DND-41 (cell line): ENCODE data around the gene KRT1.

Experiments used
- ATAC-seq: fragments of 200-7000 bp; cut with Tn5 transposase; 3 replicates; pipeline ENCODE4 v1.9.1; 2021; ENCODE audit warnings: low read depth; ENCODE audit not compliant: insufficient read depth
- DNase-seq: peaks from one replicate; pipeline ENCODE4 v3.0.0-alpha.2; 2020
- H2AFZ ChIP-seq: 2 replicates; pipeline ENCODE4 v1.6.0; 2012; ENCODE audit warnings: low read depth, low read length
- H3K27ac ChIP-seq: 2 replicates; pipeline ENCODE4 v1.5.1; 2012; ENCODE audit warnings: low read length, inconsistent platforms
- H3K27me3 ChIP-seq: fragments of 200-600 bp; sonication (generic); 2 replicates; pipeline ENCODE4 v1.6.0; 2012; ENCODE audit warnings: low read length, mild to moderate bottlenecking, inconsistent platforms; ENCODE audit not compliant: insufficient read depth, poor library complexity
- H3K36me3 ChIP-seq: 2 replicates; pipeline ENCODE4 v1.5.1; 2012; ENCODE audit warnings: low read length, inconsistent platforms; ENCODE audit not compliant: insufficient read depth
- H3K4me1 ChIP-seq: 2 replicates; pipeline ENCODE4 v1.5.1; 2012; ENCODE audit warnings: mild to moderate bottlenecking, low read length; ENCODE audit not compliant: insufficient read depth
- H3K4me2 ChIP-seq: 2 replicates; pipeline ENCODE4 v1.6.0; 2012; ENCODE audit warnings: mild to moderate bottlenecking, moderate library complexity, low read length, inconsistent platforms; ENCODE audit not compliant: insufficient read depth
- H3K4me3 ChIP-seq, 2 experiments: fragments of 200-600 bp in 1 of 2; shearing (Covaris generic) in 1 of 2; 2 replicates each; pipeline ENCODE4 v1.5.1; 2012 to 2016; ENCODE audit warnings: inconsistent platforms in 2 of 2, low read length in 2 of 2, mild to moderate bottlenecking in 2 of 2, low read depth in 1 of 2, moderate library complexity in 1 of 2
- H3K79me2 ChIP-seq: 2 replicates; pipeline ENCODE4 v1.6.0; 2012; ENCODE audit warnings: low read length, inconsistent platforms; ENCODE audit not compliant: insufficient read depth
- H3K9ac ChIP-seq: 2 replicates; pipeline ENCODE4 v1.6.0; 2012; ENCODE audit warnings: low read depth, mild to moderate bottlenecking, inconsistent platforms, low read length, moderate library complexity
- H3K9me3 ChIP-seq: 2 replicates; pipeline ENCODE4 v1.5.1; 2012; ENCODE audit warnings: low read length, moderate library complexity, mild to moderate bottlenecking, inconsistent platforms; ENCODE audit not compliant: insufficient read depth, severe bottlenecking
- H4K20me1 ChIP-seq: 2 replicates; pipeline ENCODE4 v1.6.0; 2012; ENCODE audit warnings: low read length; ENCODE audit not compliant: insufficient read depth
- CTCF ChIP-seq: IDR thresholded peaks from 2 replicates; pipeline ENCODE4 v1.5.1; 2012; ENCODE audit warnings: borderline replicate concordance, low read length, moderate library complexity, mild to moderate bottlenecking; ENCODE audit not compliant: poor library complexity, severe bottlenecking; ENCODE audit errors: extremely low read depth
- EZH2 ChIP-seq: IDR thresholded peaks from 3 replicates; pipeline ENCODE4 v1.6.1; 2012; ENCODE audit warnings: borderline replicate concordance, low read depth, mild to moderate bottlenecking, moderate library complexity, low read length, inconsistent platforms; ENCODE audit not compliant: severe bottlenecking

Gene KRT1

GRCh38 chr12:52680363-52680762 is at the start of gene KRT1:
Gene KRT1 (minus strand): TSS chr12:52680407. CDS start chr12:52680348, 59 bp downstream.
- Histone ChIP-seq H3K27me3 (no peaks in the 10 kb centered on the region), H2AFZ (no peak within 1 kb of the TSS), H3K4me2 (no peak within 1 kb of the TSS), H3K9me3 (no peaks in the 10 kb centered on the region), H3K36me3 (no peaks in the 10 kb centered on the region), H4K20me1 (no peaks in the 10 kb centered on the region; the same call in 1 of the 2 replicates), H3K27ac (no peak within 1 kb of the TSS), H3K4me1 (no peaks in the 10 kb centered on the region), H3K9ac (no peak within 1 kb of the TSS), H3K79me2 (no peaks in the 10 kb centered on the region), H3K4me3 (no peak within 1 kb of the TSS)
- TF ChIP-seq EZH2: no peak
- TF ChIP-seq CTCF: no peak
- ATAC-seq: no peak
- no peak for DNase-seq

- Histone ChIP-seq H3K27me3 (peaks cover 10% of the 10 kb centered on the region), H3K4me1 (no peaks in the 10 kb centered on the region), H3K9me3 (no peaks in the 10 kb centered on the region), H3K27ac (no peak overlapping the region), H2AFZ (no peak overlapping the region), H4K20me1 (peaks cover 6% of the 10 kb centered on the region; the same call in 1 of the 2 replicates), H3K79me2 (no peaks in the 10 kb centered on the region), H3K36me3 (no peaks in the 10 kb centered on the region), H3K4me3 (no peak overlapping the region), H3K4me2 (no peak overlapping the region), H3K9ac (no peak overlapping the region)
- DNase-seq (no peak), ATAC-seq (no peak)
- no peak for TF ChIP-seq EZH2
- TF ChIP-seq CTCF: no peak
Measured at GRCh38 chr12:52729147-52729546, 48.9 kb upstream of the KRT1 start.

- Histone ChIP-seq H2AFZ (no peak overlapping the region), H3K4me1 (no peaks in the 10 kb centered on the region), H3K36me3 (no peaks in the 10 kb centered on the region), H3K9ac (no peak overlapping the region), H3K9me3 (no peaks in the 10 kb centered on the region), H3K79me2 (no peaks in the 10 kb centered on the region), H3K4me2 (no peak overlapping the region), H3K4me3 (no peak overlapping the region), H3K27me3 (peaks cover 10% of the 10 kb centered on the region), H4K20me1 (peaks cover 6% of the 10 kb centered on the region; the same call in 1 of the 2 replicates), H3K27ac (no peak overlapping the region)
- no peak for ATAC-seq
- no peak for DNase-seq
- no peak for TF ChIP-seq EZH2
- no peak for TF ChIP-seq CTCF
Measured at GRCh38 chr12:52728374-52728773, 48.2 kb upstream of the KRT1 start.

DNA sequence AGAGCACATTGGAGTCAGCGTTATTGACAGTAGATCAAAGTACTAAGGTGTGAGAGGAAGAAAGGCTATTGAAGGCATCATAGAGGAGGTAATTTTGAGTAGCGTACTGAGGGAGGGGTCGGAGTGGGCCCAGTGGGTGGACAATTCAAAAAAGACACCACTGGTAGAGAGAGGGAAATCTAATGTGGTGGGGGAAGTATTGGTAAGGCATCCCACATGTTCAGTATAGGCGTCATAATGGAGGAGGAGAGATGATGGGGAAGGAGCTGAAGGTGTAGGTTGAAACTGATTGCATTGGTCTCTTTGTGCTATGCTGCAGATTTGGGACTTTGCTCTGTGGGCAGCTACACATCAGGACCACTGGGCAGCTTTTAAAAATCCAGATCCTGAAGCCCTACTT is 46.8 kb upstream of the KRT1 start:
- Histone ChIP-seq H3K79me2 (no peaks in the 10 kb centered on the region), H4K20me1 (peaks cover 6% of the 10 kb centered on the region; the same call in 1 of the 2 replicates), H3K4me2 (no peak overlapping the region), H3K9me3 (no peaks in the 10 kb centered on the region), H3K9ac (no peak overlapping the region), H2AFZ (no peak overlapping the region), H3K27ac (no peak overlapping the region), H3K36me3 (no peaks in the 10 kb centered on the region), H3K27me3 (peaks cover 10% of the 10 kb centered on the region), H3K4me3 (no peak overlapping the region), H3K4me1 (no peaks in the 10 kb centered on the region)
- ATAC-seq (no peak), DNase-seq (no peak)
- TF ChIP-seq EZH2 (no peak), CTCF (no peak)
